ENCODE measurements around the gene BANF2.

Gene BANF2

GRCh38 chr20:17664025-17664633 lies 35.6 kb upstream of the BANF2 start:
- DNase-seq, result no peak

GRCh38 chr20:17665756-17666155 lies 34.0 kb upstream of the BANF2 start:
- no peak for DNase-seq

GRCh38 chr20:17666481-17666880 lies 33.3 kb upstream of the BANF2 start:
- DNase-seq, result no peak

- no peak for DNase-seq
Observed at GRCh38 chr20:17667445-17667844, 32.3 kb upstream of the BANF2 start.

GRCh38 chr20:17668432-17668831 lies 31.3 kb upstream of the BANF2 start:
- no peak for DNase-seq

- DNase-seq, result no peak
Observed at GRCh38 chr20:17669306-17669931, 30.3 kb upstream of the BANF2 start.

GRCh38 chr20:17671011-17671410 lies 28.8 kb upstream of the BANF2 start:
- DNase-seq, result no peak

- no peak for DNase-seq
Observed at GRCh38 chr20:17671565-17671964, 28.2 kb upstream of the BANF2 start.

- DNase-seq, result no peak
Observed at GRCh38 chr20:17673084-17673483, 26.7 kb upstream of the BANF2 start.

GRCh38 chr20:17674722-17675518 lies 24.8 kb upstream of the BANF2 start:
- DNase-seq, result no peak

GRCh38 chr20:17675519-17676377 lies 24.0 kb upstream of the BANF2 start:
- no peak for DNase-seq

- DNase-seq, result no peak
Observed at GRCh38 chr20:17676378-17676759, 23.4 kb upstream of the BANF2 start.

GRCh38 chr20:17676942-17677341 lies 22.8 kb upstream of the BANF2 start:
- no peak for DNase-seq

- DNase-seq, result no peak
Observed at GRCh38 chr20:17678295-17678694, 21.5 kb upstream of the BANF2 start.

GRCh38 chr20:17678886-17679285 lies 20.9 kb upstream of the BANF2 start:
- DNase-seq, result no peak

- DNase-seq, result no peak
Observed at GRCh38 chr20:17679941-17680835, 19.6 kb upstream of the BANF2 start.

GRCh38 chr20:17680836-17681725 lies 18.7 kb upstream of the BANF2 start:
- no peak for DNase-seq

- DNase-seq, result no peak
Observed at GRCh38 chr20:17681726-17682102, 18.1 kb upstream of the BANF2 start.

- DNase-seq, result peak; percentile 81
Observed at GRCh38 chr20:17682103-17682888, 17.5 kb upstream of the BANF2 start, which contains the start of gene RRBP1. Gene RRBP1, minus strand, starts transcription at chr20:17682242. Its CDS starts 21,735 bp downstream, at chr20:17660507.

- no peak for DNase-seq
Observed at GRCh38 chr20:17682889-17683198, 16.9 kb upstream of the BANF2 start.

All from NCI-H2081 treated with DMSO at 0.1 percent for 48 hours (cell line).